ENCODE data around the gene STIMATE.
A peak's percentile ranks its signal among the peaks of the same experiment; 100 is the strongest.

Gene STIMATE

DNA sequence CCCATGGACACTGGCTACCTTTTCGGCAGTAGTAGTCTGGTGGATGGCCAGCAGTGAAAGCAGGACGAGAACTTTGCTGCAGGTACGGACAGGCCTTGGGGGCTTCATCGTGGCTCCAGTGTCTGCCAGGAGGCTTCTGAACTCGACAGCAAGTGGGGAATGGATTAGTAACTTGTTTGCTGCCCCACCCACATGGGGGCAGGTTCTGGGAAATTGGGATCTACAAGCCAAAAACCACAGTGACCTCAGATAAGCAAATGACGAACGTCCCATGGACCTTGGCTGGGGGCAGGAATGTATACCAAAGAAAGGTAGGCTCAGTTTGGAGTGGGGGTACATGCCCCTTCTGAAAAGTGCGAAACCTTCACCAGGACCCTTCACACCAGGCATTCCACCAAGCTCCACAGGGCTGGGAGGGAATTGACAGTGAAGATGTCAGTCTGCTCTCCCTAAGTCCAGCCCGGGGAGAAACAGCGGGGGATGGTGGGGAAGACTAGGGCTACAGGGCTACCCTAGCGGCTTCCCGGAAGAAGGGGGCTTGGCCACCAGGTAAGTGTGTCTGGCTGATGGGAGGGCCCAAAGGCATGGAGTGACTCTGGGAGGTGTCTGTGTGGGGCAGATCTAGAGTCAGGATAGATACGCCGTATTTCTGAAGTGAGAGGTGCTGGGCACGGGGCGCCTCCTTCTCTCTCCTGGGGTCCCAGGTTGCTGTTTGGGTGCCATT lies 66.7 kb downstream of the STIMATE start, which contains the start of gene ITIH4:
ITIH4 (minus strand) TSS at position 138 of the 724 bp plus-strand sequence; CDS start at position 108, 30 bp downstream.
- no peak for DNase-seq (ENCODE audit: low read depth in 1 of 2, low spot score in 1 of 2)
- no peak for TF ChIP-seq JUND (IDR thresholded peaks at IDR 0.05; ENCODE audit: low read depth)
- in situ Hi-C loops (cut with HindIII; ENCODE audit: low pct_unique_long_range_greater_than_20kb, low sequenced_read_pairs), result no loop called here

DNA sequence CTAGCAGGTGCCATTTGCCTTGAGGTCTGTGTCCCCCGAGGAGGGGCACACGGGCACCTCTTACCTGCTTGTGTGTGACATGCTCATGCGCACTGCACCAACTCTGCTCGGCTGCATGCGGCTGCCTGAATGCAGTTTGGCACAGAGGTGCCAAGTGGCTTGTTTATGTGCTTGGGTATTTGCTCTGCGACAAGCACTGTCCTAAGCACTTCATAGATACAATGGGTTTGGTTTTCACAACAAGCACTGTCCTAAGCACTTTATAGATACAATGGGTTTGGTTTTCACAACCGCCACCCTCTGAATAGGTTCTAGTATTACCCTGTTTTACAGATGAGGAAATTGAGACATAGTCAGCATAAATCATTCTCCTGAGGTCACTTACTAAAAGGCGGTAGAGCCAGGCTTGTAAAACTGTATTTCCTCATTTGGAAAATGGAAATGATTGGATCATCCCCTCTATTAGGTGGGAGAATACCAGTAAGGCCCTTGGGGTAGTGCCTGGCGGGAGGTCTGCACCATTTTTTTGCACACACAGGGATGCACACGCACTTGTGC lies 67.4 kb downstream of the STIMATE start:
- DNase-seq (ENCODE audit: low read depth in 1 of 2, low spot score in 1 of 2), result no peak
- TF ChIP-seq JUND (IDR thresholded peaks at IDR 0.05; ENCODE audit: low read depth), result no peak
- in situ Hi-C loops (cut with HindIII; ENCODE audit: low pct_unique_long_range_greater_than_20kb, low sequenced_read_pairs), result no loop called here

DNA sequence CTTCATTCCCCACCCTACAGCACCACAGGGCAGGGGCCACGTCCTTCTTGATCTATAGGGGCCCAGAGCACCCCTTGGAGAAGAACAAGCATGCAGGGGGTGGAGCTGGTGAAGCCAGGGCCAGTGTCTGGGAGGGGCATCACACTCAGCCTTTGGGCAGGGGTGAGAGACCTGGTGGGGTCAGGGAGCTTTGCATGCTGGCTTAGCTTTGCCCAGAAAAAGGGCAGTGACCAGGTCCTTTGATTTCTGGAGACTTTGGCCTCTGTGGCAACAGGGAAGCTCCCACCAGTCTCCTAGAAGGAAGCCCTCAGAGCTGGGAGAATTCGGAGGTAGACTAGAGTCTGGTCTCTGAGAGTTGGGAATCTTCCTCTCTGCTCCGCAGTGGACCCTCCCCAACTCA lies 67.9 kb downstream of the STIMATE start:
- no peak for TF ChIP-seq JUND (IDR thresholded peaks at IDR 0.05; ENCODE audit: low read depth)
- no peak for DNase-seq (ENCODE audit: low read depth in 1 of 2, low spot score in 1 of 2)
- in situ Hi-C loops (cut with HindIII; ENCODE audit: low pct_unique_long_range_greater_than_20kb, low sequenced_read_pairs), result no loop called here

DNA sequence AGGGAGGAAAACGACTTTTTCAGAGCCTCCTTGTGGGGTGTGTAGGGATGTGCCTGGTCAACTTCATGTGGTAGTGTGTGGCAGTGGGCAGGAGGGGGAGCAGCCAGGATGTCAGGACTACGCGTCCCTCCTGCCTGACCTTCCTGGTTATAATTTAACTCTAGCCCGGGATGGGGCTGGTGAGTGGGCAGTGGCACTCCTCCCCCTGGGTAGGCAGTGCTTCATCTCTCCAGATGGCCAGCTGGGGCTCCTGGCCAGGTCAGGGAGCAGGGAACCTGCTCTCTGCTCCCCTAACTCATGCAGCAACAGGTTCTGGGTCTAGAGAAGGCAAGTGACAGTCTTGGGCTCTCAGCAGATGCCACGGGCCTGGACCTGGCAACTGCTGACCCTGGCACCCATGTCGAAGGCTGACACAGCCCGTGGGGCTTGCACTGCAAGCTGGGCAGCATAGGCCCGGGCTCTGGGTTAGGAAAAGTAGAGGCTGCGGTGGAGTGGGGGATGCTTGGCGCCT lies 69.4 kb downstream of the STIMATE start:
- DNase-seq (ENCODE audit: low read depth in 1 of 2, low spot score in 1 of 2), result no peak
- no peak for TF ChIP-seq JUND (IDR thresholded peaks at IDR 0.05; ENCODE audit: low read depth)
- in situ Hi-C loops (cut with HindIII; ENCODE audit: low pct_unique_long_range_greater_than_20kb, low sequenced_read_pairs), result no loop called here

DNA sequence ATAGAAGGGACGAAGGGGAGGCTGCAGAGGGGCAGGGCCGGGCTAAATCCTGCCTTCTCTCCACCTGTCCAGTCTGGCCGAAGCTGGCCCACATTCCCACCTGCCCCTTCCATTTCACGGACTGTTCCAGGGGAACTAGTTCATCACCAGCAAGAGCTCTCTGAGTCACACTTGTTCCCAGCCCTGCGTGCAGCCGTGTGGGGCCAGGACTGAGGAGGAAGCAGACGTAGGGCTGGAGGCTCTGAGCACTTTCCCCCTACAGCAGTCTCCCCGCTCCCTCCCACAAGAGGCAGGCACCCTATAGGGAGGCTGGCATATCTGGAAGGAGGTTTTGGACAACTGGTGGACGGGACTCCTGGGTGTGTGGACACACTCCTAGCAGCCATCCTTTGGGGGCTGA lies 69.9 kb downstream of the STIMATE start:
- in situ Hi-C loops (cut with HindIII; ENCODE audit: low pct_unique_long_range_greater_than_20kb, low sequenced_read_pairs), result no loop called here

DNA sequence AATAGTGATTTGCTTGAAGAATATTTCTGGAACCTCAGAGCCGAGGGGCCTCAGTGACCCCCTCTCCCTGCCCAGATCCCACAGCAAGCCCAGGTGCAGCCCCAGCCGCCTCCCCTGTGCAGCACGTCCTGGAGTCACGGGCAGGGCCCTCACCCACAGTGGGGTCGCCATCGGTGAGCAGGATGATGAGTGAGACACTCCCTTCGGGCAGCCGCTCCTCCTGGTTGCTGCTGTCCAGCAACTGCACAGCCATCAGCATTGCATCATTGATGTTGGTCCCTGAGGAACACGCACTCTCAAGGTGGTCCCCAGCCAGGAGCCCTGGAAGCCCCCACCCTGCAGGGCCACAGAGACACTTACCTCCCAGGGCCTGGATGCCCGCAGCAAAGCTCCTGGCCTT lies 73.3 kb downstream of the STIMATE start:
- in situ Hi-C loops (cut with HindIII; ENCODE audit: low pct_unique_long_range_greater_than_20kb, low sequenced_read_pairs), result no loop called here
- no peak for DNase-seq (ENCODE audit: low read depth in 1 of 2, low spot score in 1 of 2)
- no peak for TF ChIP-seq JUND (IDR thresholded peaks at IDR 0.05; ENCODE audit: low read depth)

More for the DNA sequence above, 69.9 kb downstream of the STIMATE start:
- TF ChIP-seq JUND (IDR thresholded peaks at IDR 0.05; ENCODE audit: low read depth), result no peak
- DNase-seq (ENCODE audit: low read depth in 1 of 2, low spot score in 1 of 2), result no peak

- DNase-seq (ENCODE audit: low read depth in 1 of 2, low spot score in 1 of 2), result no peak
- in situ Hi-C loops (cut with HindIII; ENCODE audit: low pct_unique_long_range_greater_than_20kb, low sequenced_read_pairs), result no loop called here
- no peak for TF ChIP-seq JUND (IDR thresholded peaks at IDR 0.05; ENCODE audit: low read depth)
These were observed 75.0 kb downstream of the STIMATE start for GRCh38 chr3:52822363-52822762.

DNA sequence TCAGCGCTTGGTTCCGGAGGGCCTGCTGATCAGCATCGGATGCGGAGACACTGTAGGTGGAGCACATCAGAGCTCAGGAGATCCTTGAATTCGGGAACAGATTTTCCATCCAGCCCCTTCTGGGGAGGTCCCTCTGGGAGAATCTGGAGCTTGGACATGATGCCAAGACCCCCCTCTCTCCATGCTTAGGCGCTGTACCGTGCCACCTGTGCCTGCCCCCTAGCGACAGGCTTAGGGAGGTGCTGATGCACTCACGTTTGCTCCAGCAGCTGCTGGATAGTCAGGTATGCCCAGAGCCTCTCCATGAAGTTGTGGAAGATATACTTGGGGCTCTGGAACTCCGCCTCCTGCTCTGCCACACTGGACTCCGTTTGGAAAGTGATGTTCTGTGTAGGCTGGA lies 76.6 kb downstream of the STIMATE start:
- no peak for TF ChIP-seq JUND (IDR thresholded peaks at IDR 0.05; ENCODE audit: low read depth)
- in situ Hi-C loops (cut with HindIII; ENCODE audit: low pct_unique_long_range_greater_than_20kb, low sequenced_read_pairs), result no loop called here
- peak in 1 of 2 experiments; percentile 49 for DNase-seq (ENCODE audit: low read depth in 1 of 2, low spot score in 1 of 2)

GRCh38 chr3:52819936-52820335 lies 77.4 kb downstream of the STIMATE start:
- no peak for DNase-seq (ENCODE audit: low read depth in 1 of 2, low spot score in 1 of 2)
- in situ Hi-C loops (cut with HindIII; ENCODE audit: low pct_unique_long_range_greater_than_20kb, low sequenced_read_pairs), result no loop called here
- TF ChIP-seq JUND (IDR thresholded peaks at IDR 0.05; ENCODE audit: low read depth), result no peak

DNA sequence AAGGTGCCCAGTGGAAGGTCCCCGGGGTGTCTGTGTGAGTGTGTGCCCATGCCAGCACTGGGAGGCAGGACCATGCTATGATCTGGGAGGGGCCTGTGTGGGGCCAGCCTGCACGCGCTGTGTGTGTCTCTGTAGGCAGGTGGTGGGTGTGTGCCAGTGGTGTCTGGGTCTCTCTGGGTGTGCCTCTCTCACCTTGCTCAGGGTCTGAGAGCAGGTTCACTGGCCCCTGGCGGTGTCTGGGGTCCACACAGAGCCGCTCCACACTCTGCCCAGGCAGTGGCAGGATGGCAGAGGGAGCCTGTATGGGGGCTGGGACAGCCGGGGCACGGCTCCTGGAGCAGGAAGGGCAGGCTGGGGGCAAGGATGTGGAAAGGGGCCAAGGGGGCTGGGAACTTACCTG lies 79.5 kb downstream of the STIMATE start:
- TF ChIP-seq JUND (IDR thresholded peaks at IDR 0.05; ENCODE audit: low read depth), result no peak
- in situ Hi-C loops (cut with HindIII; ENCODE audit: low pct_unique_long_range_greater_than_20kb, low sequenced_read_pairs), result no loop called here
- no peak for DNase-seq (ENCODE audit: low read depth in 1 of 2, low spot score in 1 of 2)

- no peak for TF ChIP-seq JUND (IDR thresholded peaks at IDR 0.05; ENCODE audit: low read depth)
- DNase-seq (ENCODE audit: low read depth in 1 of 2, low spot score in 1 of 2), result no peak
- in situ Hi-C loops (cut with HindIII; ENCODE audit: low pct_unique_long_range_greater_than_20kb, low sequenced_read_pairs), result no loop called here
These were observed 80.1 kb downstream of the STIMATE start for GRCh38 chr3:52817221-52817620.

GRCh38 chr3:52816654-52817053 lies 80.7 kb downstream of the STIMATE start:
- no peak for DNase-seq (ENCODE audit: low read depth in 1 of 2, low spot score in 1 of 2)
- TF ChIP-seq JUND (IDR thresholded peaks at IDR 0.05; ENCODE audit: low read depth), result no peak
- in situ Hi-C loops (cut with HindIII; ENCODE audit: low pct_unique_long_range_greater_than_20kb, low sequenced_read_pairs), result no loop called here

DNA sequence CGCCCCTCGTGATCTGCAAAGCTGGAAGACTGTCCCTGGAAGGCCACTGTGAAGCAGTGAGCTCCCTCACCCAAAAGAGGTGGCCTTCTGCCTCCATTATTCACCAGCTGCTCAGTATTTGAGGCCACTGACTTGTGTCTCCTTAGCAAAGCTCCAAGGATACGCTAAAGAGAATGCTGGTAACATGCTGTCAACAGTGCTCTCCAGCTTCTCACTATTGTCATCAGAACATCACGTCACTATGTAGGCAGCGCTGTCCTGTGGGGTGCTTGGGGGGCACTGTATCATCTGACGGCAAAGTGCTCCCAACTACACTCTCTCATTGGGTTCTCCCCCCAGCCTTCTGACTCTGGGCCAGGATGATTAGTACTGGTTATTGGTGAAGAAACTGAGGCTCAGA lies 81.1 kb downstream of the STIMATE start:
- TF ChIP-seq JUND (IDR thresholded peaks at IDR 0.05; ENCODE audit: low read depth), result no peak
- no peak for DNase-seq (ENCODE audit: low read depth in 1 of 2, low spot score in 1 of 2)
- in situ Hi-C loops (cut with HindIII; ENCODE audit: low pct_unique_long_range_greater_than_20kb, low sequenced_read_pairs), result no loop called here

Data from T47D (cell line).